ENCODE results near the gene GABBR2. TPM values are rescaled to one million over a fixed set of nuclear protein-coding genes. Genes with fewer than 3 reads are reported as not detected.

Gene GABBR2
- total RNA-seq, 1 experiment from 2014 or later, result 0.33 TPM

DNA sequence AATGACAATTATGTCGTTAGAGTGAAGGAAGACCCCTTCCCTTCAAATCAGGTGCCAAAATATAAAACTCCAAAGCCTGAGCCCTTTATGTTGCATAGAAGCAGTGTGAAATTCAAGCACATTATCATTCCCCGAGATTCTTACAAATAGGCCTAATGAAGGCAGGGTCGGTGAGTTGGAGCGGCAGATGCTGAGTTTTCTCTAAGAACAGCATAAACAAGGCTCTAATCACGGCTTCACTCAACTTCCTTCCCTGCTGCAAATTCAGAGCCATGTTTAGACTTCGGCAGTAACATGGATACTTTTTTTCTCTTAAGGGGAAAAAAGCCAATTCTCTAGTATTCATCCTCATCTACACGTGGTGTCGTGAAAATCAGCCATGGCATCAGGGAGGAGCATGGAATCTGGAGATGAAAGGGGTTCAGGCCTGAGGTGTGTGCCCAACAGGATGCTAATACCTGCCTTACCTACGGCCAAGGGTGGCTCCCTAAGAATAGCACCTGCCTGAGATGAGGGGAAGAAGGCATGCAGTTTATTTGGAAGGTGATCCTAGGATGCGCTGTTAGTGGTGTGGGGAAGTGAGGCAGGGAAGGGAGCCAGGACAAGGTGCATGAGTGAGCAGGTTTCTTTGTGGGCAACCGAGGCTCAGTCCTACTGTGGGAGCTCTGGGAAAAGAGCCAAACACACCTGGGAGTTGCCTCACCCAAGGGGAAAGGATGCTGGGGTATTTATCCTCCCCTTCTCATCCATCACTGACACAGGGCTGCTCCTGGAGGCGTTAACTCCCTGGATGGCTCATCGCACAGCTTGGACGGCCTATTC, 306.5 kb downstream of the GABBR2 start:
- CTCF ChIA-PET, result no interaction called here
- no TSS peak for BruUV-seq (replicated peaks)
- TF ChIP-seq, protein P1, sequence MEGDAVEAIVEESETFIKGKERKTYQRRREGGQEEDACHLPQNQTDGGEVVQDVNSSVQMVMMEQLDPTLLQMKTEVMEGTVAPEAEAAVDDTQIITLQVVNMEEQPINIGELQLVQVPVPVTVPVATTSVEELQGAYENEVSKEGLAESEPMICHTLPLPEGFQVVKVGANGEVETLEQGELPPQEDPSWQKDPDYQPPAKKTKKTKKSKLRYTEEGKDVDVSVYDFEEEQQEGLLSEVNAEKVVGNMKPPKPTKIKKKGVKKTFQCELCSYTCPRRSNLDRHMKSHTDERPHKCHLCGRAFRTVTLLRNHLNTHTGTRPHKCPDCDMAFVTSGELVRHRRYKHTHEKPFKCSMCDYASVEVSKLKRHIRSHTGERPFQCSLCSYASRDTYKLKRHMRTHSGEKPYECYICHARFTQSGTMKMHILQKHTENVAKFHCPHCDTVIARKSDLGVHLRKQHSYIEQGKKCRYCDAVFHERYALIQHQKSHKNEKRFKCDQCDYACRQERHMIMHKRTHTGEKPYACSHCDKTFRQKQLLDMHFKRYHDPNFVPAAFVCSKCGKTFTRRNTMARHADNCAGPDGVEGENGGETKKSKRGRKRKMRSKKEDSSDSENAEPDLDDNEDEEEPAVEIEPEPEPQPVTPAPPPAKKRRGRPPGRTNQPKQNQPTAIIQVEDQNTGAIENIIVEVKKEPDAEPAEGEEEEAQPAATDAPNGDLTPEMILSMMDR (IDR thresholded peaks at IDR 0.05; ENCODE audit: unreplicated experiment), result no peak
- no peak for DNase-seq
- no peaks in the 10 kb centered on the region for H3K4me1 Mint-ChIP-seq (ENCODE audit: low read depth, unreplicated experiment)
- H3K4me3 Mint-ChIP-seq (ENCODE audit: low read depth, unreplicated experiment), result no peak overlapping the region
- no peaks in the 10 kb centered on the region for H3K9me3 Mint-ChIP-seq (ENCODE audit: low read depth, unreplicated experiment)
- no peak overlapping the region for H3K27ac Mint-ChIP-seq (ENCODE audit: unreplicated experiment)
- H3K27me3 Mint-ChIP-seq (ENCODE audit: unreplicated experiment), result peaks cover 70% of the 10 kb centered on the region
- H3K36me3 Mint-ChIP-seq (ENCODE audit: insufficient read depth, unreplicated experiment), result no peaks in the 10 kb centered on the region
- intact Hi-C loops (cut with micrococcal nuclease; ENCODE audit: unreplicated experiment), result no loop called here

DNA sequence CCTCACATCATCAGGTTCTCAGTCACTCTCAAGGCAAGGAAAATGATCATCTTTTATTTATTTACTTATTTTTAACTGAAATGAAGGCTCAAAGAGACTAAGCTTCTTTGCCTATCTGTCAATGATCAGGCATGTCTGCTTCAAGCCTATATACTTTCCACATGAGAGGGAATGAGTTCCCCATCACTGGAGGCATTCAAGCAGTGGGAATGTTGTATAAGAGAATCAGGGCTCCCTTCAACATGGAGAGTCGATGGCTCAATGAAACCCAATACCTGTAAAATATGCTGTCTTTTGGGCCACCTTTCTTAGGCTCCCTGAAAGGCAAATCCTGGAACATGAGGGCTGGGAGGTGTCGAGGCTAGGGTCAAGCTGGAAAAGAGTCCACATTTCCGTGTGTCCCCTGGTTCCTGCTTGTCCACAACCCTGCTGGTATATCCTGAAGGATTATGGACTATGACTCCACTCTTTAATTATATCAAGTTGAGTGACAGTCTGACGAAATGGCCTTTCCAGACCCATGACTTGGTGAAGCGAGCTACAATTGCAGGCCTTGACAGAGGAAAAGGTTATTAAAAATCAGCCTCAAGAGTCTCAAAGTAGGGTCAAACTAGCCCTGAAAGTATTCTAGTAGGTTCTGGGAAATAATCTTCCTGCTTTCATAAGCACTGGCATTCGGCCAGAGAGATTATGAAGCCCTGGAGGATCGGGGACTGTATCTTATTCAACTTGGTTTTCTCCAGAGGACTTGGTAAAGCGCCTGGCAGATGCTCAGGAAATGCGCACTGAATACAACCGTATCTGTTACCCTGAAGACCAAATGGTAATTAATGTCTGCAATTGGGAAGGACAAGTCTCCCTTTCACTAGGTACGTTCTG, 307.4 kb downstream of the GABBR2 start:
- TF ChIP-seq, protein P1 (IDR thresholded peaks at IDR 0.05; ENCODE audit: unreplicated experiment), result no peak
- Mint-ChIP-seq H3K27me3 (ENCODE audit: unreplicated experiment) (peaks cover 68% of the 10 kb centered on the region), H3K27ac (ENCODE audit: unreplicated experiment) (no peak overlapping the region), H3K9me3 (ENCODE audit: low read depth, unreplicated experiment) (no peaks in the 10 kb centered on the region), H3K4me3 (ENCODE audit: low read depth, unreplicated experiment) (no peak overlapping the region), H3K4me1 (ENCODE audit: low read depth, unreplicated experiment) (no peaks in the 10 kb centered on the region), H3K36me3 (ENCODE audit: insufficient read depth, unreplicated experiment) (no peaks in the 10 kb centered on the region)
- CTCF ChIA-PET, result no interaction called here
- no peak for DNase-seq
- BruUV-seq (replicated peaks), result no TSS peak
- intact Hi-C loops (cut with micrococcal nuclease; ENCODE audit: unreplicated experiment), result no loop called here

DNA sequence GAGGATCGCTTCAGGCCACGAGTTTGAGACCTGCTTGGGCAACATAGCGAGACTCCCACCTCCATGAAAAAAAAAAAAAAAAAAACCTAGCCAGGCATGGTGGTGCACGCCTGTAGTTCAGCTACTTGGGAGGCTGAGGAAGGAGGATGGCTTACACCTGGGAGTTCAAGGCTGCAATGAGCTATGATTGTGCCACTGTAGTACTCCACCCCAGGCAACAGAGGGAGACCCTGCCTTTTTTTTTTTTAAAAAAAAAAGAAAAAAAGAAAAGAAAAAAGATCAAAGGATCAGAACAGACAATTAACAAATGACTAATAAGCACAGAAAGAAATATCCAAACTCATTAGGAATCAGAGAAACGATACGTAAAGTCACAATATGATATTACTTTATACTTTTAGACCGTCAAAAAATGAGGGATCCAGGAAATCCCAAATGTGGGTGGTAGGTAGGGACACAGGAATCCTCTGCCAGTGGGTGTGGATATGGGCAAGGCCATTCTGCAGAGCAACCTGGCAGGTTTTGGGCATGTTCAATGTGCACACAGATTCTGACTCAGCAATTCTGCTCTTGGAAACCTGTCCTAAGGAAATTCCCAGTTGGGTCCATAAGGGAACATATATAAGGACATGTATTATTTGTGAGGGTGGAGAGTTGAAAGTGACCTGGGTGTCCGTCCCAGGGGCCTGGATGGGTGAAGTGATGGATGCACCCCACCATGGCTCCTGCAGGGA, 308.6 kb downstream of the GABBR2 start:
- BruUV-seq (replicated peaks), result no TSS peak
- TF ChIP-seq, protein P1 (IDR thresholded peaks at IDR 0.05; ENCODE audit: unreplicated experiment), result no peak
- no peak for DNase-seq
- Mint-ChIP-seq H3K27ac (ENCODE audit: unreplicated experiment) (no peak overlapping the region), H3K9me3 (ENCODE audit: low read depth, unreplicated experiment) (no peaks in the 10 kb centered on the region), H3K27me3 (ENCODE audit: unreplicated experiment) (peaks cover 66% of the 10 kb centered on the region), H3K36me3 (ENCODE audit: insufficient read depth, unreplicated experiment) (no peaks in the 10 kb centered on the region), H3K4me3 (ENCODE audit: low read depth, unreplicated experiment) (no peak overlapping the region), H3K4me1 (ENCODE audit: low read depth, unreplicated experiment) (no peaks in the 10 kb centered on the region)
- intact Hi-C loops (cut with micrococcal nuclease; ENCODE audit: unreplicated experiment), result no loop called here
- CTCF ChIA-PET, result interaction anchor here (0.6 to 0.7 kb wide), 3 partner anchors 202 to 627 kb away, joined by 3 to 8 read pairs (median 5); no protein-coding TSS in a partner anchor

DNA sequence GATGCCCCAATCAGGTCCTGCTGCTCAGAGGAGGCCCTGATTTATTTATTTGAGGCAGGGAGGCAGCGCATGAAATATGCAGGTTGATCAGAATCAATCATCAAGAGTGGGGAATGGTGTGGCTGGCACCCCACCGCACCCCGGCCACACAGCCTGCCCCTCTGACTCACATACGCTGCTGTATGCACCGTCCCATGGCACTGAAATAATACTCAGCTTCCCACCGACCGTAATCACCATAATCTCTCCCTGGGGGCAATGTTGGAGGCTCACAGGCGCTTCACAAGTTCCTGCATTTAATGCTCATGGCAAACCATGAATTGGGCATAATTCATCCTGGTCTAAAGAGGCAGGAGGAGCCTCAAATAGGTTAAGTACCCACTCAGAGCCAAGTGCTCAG, 312.1 kb downstream of the GABBR2 start:
- H3K27me3 Mint-ChIP-seq (ENCODE audit: unreplicated experiment), result peaks cover 80% of the 10 kb centered on the region
- BruUV-seq (replicated peaks), result no TSS peak
- H3K4me1 Mint-ChIP-seq (ENCODE audit: low read depth, unreplicated experiment), result no peaks in the 10 kb centered on the region
- H3K36me3 Mint-ChIP-seq (ENCODE audit: insufficient read depth, unreplicated experiment), result no peaks in the 10 kb centered on the region
- DNase-seq, result no peak
- H3K4me3 Mint-ChIP-seq (ENCODE audit: low read depth, unreplicated experiment), result no peak overlapping the region
- intact Hi-C loops (cut with micrococcal nuclease; ENCODE audit: unreplicated experiment), result no loop called here
- no peaks in the 10 kb centered on the region for H3K9me3 Mint-ChIP-seq (ENCODE audit: low read depth, unreplicated experiment)
- TF ChIP-seq, protein P1 (IDR thresholded peaks at IDR 0.05; ENCODE audit: unreplicated experiment), result no peak
- no peak overlapping the region for H3K27ac Mint-ChIP-seq (ENCODE audit: unreplicated experiment)
- CTCF ChIA-PET, result no interaction called here
